DMS114 treated with DMSO at 0.1 percent for 48 hours (cell line): ENCODE results near the gene TBCA.
"Not testable (repeated sequence)": the region's sequence is repeated elsewhere in the genome, so short reads cannot be mapped to it uniquely, and the experiment has no call there.

Experiments
- DNase-seq: peaks from one replicate; lab custom pipeline; 2025; ENCODE audit not compliant: unreplicated experiment; lab: John Stamatoyannopoulos, UW

The TBCA gene

DNA sequence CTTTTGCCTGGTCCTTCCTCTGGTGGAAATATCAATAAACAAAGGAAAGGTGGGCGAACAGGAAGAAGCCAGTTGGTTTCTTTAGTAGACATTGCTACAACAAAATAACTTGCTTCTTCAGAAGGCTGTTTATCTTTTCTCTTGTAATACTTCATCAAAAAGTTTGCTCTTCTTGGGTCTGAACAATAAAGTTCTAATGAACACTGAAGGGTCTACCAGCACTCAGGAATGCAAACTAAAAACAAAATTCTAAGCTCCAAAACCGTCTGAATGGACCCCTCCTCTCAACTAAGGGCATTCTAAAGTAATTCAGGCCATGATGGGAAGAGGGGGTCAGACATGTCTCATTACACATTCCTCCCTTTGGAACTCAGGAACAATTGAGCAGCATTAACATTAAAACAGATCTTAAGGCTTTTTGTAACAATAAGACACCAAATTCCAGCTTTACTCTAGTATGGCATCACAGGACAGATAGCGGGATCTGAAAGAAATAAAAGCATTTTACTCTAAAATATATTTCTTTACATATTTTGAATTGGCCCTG is 2.3 kb downstream of the TBCA start:
- no peak for DNase-seq

DNA sequence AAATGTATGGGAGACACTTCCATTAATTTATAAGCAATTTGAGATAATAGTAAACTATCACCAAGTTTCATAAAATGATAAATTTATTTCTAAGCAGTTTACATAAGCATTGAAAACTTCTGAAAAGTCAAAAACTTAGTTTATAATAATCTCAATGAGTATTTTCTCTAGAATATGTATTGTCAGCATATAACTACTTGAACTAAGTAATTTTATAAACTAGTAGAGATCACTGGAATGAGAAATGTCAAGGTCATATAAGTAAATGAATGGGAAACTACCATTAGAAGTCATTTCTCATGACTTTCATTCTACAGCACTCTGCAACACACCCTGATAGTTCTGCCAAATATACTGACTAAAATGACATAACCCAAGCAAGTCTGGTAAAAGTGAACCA is 3.4 kb downstream of the TBCA start:
- DNase-seq, result no peak

DNA sequence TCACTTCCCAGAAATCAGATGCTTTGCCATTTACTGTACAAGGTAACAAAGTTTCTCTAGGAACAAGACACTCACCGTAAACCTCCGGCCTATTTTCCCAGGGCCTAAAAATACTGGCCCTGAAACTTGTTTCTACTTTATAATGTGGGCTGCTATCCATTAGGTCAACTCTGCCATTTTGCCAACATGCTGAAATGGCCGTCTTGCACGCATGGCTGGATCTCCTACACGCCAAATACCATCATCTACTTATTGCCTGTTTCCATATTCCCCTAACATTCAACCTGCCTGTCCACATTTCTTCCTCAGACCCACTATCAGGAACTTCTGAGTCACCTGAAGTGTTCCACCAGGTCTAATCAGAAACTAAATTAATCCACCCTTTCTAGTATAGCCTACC is 4.7 kb downstream of the TBCA start:
- no peak for DNase-seq

DNA sequence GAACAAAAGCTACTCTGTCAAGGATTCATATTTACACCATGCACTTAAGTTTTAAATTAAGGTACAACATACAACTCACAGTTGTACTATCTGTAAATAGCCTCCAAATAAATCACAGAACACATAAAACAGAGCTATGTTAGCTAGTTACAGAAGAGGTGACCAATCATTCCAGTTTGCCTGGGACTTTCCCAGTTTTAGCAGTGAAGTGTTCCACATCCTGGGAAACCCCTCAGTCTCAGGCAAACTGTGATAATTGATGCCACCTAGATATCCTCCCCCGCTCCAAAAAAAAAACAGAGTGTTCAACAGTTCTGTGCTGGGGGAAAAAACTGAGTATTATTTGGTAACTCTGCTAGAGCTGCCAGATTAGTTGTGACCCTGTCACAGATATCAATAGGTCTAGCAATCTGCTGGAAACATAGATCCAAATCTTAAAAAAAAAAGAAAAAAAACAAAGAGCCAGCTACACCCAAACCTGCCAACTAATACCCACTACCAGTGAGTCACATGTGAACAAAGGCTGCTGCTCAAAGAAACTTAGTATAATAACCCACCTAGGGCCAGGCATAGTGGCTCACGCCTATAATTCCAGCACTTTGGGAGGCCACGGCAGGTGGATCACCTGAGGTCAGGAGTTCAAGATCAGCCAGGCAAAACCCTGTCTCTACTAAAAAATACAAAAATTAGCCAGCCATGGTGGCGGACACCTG is 5.7 kb downstream of the TBCA start:
- DNase-seq, result no peak

DNA sequence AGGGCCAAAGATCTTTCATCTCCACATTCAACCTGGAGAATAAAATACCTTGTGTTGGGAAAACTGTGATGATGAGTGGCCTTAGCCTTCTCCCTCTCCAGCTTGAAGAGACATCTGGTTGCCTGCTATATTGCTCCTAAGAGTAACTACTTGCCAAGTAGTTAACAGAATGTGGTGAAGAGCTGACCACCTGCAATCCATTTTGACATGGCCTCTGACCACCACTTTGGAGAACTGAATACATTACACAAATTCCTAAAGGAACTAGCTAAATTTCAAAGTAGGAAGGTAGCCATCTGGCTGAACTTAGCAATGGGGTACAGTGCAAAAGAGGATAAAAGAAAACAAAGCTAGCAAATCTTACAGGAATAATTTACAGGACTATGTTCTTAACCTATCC is 7.2 kb downstream of the TBCA start:
- no peak for DNase-seq

DNA sequence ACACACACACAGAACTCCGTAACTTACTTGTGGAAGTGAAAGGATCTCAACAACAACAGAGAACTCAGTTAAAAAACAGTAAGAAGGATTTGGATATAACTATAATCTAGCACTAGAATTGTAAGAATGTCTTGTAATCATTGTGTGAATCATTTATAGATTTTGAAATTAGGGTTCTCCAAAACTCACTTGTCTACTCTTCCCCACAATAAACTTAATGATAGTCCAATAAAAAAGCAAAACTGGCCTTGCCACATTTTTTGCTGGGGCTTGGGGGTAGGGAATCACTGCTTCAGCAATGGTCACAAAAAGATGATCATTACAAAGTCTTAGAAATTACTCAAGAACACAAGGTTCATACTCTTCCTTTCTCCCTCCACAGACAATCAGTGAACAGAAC is 8.8 kb downstream of the TBCA start:
- DNase-seq, result no peak

DNA sequence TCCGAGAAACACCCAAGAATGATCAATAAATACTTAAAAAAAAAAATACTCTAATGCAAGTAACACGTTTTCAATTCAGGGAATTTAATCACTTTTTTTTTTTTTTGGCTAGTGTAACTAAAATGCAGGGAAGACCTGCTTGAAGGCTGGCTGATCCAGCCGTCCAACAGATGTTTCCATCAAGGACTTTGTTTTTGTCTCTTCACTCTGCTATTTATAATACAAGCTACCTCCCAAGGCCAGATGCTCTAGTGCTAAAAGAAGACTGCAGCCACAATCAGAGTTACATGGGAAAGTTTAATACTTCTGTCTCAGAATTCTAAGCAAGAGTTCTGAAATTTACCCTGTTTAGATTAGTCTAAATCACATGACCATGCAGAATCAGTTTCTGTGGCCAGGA is 14.5 kb downstream of the TBCA start:
- DNase-seq, result no peak

DNA sequence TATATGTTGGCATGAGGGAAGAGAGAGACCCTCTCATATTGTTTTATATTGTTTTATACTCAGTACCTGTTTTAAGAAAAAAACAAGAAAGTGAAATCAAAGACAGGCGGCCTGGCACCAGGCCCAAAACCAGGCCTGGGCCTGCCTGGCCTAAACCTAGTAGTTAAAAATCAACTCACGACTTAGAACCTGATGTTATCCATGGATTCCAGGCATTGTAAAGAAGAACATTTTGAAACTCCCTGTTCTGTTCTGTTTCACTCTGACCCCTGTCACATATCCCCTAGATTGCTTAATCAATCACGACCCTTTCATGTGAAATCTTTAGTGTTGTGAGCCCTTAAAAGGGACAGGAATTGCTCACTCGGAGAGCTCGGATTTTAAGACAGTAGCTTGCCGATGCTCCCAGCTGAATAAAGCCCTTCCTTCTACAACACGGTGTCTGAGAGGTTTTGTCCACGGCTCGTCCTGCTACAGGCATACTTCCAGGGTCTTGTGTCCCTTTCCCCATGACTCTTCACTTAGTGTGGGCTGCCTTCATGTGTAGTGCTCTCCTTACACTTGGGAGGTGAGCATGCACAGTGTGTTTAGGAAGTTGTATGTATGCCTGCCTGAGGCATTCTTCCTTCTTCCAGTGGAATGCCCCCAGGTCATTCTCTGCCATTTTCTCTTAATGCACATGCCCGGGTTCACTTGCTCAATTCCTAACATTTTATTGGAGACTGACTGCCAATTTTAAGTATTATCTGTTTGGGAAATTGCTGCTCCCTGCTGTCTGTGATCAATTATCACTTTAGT is 17.8 kb downstream of the TBCA start:
- DNase-seq, result no peak

DNA sequence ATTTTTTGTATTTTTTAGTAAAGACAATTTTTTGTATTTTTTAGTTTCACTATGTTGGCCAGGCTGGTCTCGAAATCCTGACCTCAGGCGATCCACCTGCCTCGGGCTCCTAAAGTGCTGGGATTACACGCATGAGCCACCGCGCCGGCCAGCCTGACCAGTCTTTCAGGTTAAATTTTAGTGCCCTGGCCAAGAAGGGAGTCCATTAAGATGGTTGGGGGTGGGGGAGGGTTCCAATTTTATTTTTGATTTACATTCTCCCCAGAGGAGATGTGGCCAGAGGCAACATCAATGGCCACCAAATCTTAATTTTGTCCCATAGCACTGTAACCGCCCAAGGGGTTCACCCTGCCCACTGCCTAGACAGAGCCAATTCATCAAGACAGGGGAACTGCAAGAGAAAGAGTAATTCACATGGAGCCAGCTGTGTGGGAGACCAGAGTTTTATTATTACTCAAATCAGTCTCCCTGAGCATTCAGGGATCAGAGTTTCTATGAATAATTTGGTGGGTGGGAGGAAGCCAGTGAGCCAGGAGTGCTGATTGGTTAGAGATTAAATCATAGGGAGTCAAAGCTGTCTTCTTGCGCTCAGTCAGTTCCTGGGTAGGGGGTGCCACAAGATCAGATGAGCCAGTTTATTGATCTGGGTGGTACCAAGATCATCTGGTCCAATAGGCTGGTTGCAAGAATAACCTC is 24.7 kb downstream of the TBCA start:
- DNase-seq, result no peak

DNA sequence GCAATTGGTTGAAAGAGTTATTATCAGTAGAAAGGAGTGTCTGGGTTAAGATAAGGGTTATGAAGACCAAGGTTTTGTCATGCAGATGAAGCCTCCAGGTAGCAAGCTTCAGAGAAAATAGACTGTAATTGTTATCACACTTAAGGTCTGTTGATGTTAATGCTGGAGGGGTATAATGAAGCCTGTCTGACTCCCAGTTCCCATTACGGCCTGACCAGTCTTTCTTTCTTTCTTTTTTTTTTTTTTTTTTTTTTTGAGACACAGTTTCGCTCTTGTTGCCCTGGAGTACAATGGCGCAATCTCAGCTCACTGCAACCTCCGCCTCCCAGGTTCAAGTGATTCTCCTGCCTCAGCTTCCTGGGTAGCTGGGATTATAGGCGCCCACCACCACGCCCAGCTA is 25.2 kb downstream of the TBCA start:
- not testable (repeated sequence) for DNase-seq

DNA sequence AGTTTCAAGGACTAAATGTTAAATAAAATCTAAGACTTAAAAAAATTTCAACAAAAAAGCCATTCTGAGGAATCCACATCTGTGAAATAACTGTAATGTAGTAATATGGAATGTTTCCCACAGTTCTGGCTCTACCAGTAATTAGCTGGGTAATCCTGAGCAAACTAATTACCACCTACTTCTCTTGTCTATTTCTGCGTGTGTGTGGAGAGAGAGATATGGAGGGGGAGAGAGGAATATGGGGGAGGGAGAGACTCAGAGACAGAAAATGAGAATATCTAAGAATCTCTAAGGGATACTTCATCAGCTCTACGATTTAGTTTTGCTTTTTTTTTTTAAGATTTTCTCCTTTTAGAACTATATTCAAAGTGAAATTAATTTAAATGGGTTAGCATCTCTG is 28.0 kb downstream of the TBCA start:
- DNase-seq, result no peak

DNA sequence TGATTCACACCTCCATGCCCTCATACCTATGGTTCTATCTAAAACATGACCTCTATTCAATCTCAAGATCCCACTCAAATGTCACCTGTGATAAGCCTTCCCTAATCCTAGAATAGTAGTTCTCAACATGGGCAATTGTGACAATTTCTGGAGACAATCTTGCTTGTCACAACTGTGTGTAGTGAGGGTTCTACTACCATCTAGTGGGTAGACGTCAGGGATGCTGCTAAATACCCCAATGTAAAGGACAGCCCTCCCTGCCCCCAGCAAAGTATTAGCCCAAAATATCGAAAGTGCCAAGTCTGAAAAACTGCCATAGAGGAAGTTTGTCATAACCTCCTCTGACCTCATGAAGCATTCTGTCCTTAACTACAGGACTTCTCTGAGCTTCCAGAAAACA is 32.0 kb downstream of the TBCA start:
- no peak for DNase-seq

DNA sequence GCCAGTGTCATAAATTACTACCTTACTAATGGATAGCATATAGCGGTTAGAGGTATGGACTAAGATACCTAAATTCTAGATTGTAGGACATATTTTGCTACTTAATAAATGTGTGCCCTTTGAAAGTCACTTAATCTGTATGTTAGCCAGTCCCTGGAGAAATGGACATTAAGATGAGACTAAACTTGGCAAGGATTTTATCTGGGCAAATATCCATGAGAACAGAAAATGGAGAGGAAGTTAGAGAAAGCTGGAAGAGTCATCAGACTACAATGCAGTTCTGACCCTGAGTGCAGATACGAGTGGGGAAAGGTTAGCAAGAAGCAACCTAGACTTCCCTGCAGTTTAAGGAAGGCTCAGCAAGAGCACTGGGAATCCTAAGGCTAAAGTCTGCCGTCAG is 33.0 kb downstream of the TBCA start:
- DNase-seq, result no peak

DNA sequence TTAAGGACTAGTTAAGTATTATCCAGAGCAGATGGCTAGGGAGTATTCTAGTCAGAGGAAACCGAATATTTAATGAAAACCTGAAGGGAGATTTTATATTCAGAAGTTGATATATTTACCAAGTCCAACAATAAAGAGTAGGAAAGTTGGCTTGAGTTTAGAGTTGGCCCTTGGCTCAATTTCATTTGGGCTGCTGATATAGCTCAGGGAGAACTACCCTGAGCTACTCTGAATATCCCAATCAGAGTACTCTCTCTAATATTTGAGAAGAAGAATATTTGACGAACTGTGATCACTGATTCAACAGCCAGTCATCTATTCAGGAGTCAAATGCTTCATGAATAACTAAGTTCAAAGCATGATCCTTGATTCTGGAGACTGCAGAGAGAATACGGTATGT is 34.5 kb downstream of the TBCA start:
- DNase-seq, result no peak

DNA sequence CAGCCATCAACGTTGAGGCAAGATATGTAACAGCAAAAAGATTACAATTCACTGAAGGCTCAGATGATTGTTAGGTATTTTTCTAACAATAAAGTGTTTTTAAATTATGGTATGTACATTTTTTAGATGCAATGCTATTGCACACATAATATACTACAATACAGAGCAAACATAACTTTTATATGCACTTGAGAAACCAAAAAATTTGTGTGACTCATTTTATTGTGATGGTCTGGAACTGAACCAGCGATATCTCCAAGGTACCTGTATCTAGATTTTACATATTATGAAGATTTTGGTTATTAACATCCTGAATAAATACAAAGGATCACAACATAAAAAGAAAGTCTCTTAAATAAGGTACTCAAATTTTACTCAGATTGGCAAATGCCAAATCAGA is 41.3 kb downstream of the TBCA start:
- DNase-seq, result no peak

DNA sequence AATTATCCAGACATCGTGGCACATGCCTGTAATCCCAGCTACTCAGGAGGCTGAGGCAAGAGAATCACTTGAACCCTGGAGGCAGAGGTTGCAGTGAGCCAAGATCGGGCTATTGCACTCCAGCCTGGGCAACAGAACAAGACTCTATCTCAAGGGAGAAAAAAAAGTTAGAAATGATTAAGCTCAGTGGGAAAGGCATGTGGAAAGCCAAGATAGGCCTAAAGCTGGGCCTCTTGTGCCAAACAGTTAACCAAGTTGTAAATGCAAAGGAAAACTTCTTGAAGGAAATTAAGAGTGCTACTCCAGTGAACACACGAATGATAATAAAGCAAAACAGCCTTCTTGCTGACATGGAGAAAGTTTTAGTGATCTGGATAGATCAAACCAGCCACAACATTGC is 43.0 kb downstream of the TBCA start:
- DNase-seq, result no peak

DNA sequence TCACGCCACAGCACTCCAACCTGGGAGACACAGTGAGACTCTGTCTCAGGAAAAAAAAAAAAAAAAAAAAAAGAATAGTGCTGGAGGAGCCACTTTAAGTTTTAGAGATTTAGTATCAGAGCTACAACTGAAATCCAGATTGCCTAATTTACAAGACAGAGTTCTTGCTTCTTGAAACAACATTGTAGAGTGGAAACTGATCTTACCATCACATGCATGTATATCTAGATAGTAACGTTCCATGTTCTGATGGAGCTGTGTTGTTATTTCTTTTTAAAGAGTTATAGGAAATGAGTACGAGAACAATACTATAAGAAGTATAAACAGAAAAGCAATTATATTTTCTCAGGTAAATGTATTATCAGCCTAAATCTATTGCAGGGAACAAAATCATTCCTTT is 48.9 kb downstream of the TBCA start:
- no peak for DNase-seq

DNA sequence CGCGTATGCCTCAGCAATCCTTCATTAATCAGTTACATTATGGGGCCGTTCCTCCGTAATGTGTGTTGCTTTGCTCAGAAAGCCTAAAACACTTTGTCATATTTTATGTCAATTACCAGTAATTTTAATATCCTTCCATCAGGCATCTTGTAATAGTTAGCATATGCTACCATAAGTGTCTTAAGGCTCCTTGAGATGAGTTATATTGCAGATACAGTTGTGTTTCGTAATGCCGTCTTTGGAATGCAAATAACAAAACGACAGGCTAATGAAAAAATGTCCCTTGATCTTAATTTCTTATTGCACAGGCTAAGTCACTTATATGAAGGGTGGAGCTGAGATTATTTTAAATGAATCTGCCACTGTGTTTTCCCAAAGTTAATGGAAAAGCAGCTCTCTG is 50.5 kb downstream of the TBCA start:
- DNase-seq, result no peak

DNA sequence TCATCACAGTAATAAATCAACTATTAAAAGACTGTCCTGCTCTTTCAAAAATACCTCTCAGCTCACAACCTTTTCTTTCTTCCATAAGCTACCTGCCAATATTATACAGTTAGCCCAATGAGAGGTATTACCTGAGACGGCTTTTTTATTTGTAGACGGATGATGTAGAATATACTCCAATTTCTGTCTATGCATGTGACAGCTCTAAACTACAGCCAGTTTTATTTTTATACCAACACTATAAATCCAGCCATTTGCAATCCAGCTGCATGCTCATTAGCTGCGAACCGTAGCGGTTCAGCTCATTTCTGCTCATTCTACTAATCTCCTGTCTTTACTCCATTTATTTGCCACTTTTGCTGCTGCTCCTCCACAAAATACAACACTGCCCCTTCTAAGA is 51.2 kb downstream of the TBCA start:
- DNase-seq, result no peak

DNA sequence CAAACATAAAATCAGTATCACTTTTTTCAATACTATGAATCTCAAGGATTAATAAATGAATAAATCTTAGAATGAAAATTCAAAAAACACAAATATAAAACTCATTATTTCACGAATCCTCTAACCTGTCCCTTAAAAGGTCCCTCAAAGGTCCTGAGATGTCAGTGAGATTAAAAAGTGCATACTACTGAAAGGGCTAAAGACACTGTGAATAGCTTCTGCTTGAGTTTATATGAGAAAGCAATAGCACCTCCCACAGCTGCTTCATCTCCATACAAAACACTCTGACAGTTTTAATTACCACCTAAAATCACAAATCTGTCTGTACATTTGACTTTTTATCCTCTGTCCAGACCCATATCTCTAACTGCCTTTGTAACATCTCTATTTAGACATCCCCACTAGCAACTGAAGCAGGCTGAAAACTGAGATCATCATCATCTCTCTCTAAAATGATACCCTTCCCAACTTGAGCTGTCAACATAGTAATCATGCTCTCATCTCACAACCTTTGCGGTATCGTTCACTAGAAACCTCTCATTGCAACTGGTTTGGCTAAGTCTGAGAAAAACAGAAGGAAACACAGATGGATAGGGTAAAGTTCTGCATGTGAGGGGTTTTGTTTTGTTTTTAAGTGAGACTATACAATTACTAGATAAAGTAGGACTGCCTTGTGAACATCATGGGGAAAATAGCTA is 56.3 kb downstream of the TBCA start:
- DNase-seq, result no peak

DNA sequence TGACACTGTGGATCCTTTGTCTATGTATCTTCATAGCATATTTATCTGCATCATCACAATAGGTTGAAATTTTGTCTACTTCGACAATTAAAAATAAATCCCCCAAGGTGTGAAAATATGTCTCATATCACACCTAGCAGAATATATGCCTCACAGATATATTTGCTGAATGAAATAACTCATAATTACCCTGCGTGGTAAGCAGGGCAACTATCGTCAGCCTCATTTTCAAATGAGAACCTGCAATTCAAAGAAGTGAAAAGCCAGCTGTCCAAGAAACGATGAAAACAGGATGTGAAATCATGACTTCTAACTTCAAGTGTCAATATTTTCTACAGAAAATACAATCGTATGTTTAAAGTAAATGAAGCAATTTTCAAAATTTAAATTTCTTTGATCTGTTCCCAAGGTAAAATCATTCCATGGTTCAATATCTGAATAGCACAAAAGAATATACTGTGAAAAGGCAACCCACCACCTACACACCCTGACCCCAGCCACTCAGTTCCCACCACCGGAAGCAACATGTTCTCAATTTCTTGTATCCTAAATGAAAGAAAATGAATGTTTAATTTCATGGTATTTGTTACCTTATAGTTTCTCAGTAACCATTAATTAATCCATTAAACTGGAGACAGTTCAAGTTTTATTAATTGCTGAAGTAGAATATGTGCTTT is 57.1 kb downstream of the TBCA start:
- no peak for DNase-seq
